GM12878 (cell line): ENCODE results near the gene FBXL5.

ENCODE experiments used
- JUND ChIP-seq: IDR thresholded peaks from 2 replicates; pipeline ENCODE4 v1.6.1; 2012; ENCODE audit warnings: low read depth, mild to moderate bottlenecking, low read length, improper control_type of control experiment, moderate library complexity
- SIN3A ChIP-seq: IDR thresholded peaks from 2 replicates; pipeline ENCODE4 v1.6.1; 2012; ENCODE audit warnings: low read depth, low read length, improper control_type of control experiment

DNA sequence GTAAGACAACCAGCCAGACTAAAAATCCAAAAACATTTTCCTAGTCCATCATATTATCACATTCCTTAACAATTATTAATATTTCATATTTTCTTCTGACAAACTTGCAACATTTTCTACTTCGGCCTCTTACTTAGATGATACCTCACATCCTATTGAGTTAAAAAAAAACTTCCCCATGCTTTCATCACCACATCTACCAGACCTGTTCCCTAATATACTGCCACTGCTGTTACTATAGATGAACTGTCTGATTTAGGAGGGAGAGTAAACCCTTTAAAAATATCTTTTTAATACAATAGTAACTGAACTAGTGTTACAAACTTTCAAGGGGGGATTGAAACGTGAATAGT, 28.0 kb upstream of the FBXL5 start:
- TF ChIP-seq JUND (no peak), SIN3A (no peak)
